Neural crest cell (in vitro differentiated cells): Measurements from ENCODE around the gene FRMD8. TPM values are rescaled to one million over a fixed set of nuclear protein-coding genes. Genes with fewer than 3 reads are reported as not detected.

Source experiments
- DNase-seq: peaks from one replicate; pipeline ENCODE4 v3.0.0; 2021; ENCODE audit warnings: low read depth, mixed read lengths, low spot score
- H3K27ac Mint-ChIP-seq: one replicate; pipeline ENCODE4 v1.8.0; 2021; ENCODE audit warnings: mild to moderate bottlenecking, mixed read lengths; ENCODE audit not compliant: unreplicated experiment
- H3K27me3 Mint-ChIP-seq: 2 replicates; pipeline ENCODE4 v1.8.0; 2021; ENCODE audit warnings: low read depth, mild to moderate bottlenecking, mixed read lengths
- H3K36me3 Mint-ChIP-seq: 2 replicates; pipeline ENCODE4 v1.8.0; 2021; ENCODE audit warnings: low read depth, mild to moderate bottlenecking, mixed read lengths
- H3K4me1 Mint-ChIP-seq: 2 replicates; pipeline ENCODE4 v1.8.0; 2021; ENCODE audit warnings: mixed read lengths
- H3K4me3 Mint-ChIP-seq: one replicate; pipeline ENCODE4 v1.8.0; 2021; ENCODE audit warnings: mild to moderate bottlenecking, mixed read lengths
- H3K9me3 Mint-ChIP-seq: 2 replicates; pipeline ENCODE4 v1.8.0; 2021; ENCODE audit warnings: mixed read lengths
- total RNA-seq: library from RNA; stranded (reverse); gene quantifications from 2 replicates; pipeline ENCODE4 v1.2.1, GENCODE V29; 2021
- TF ChIP-seq, protein P1 (sequence below): fragments of 200-600 bp; sonication (generic); conservative IDR thresholded peaks from 2 replicates; pipeline ENCODE4 v1.5.0; 2021; ENCODE audit warnings: antibody characterized with exemption, mild to moderate bottlenecking

Gene FRMD8
- total RNA-seq, 1 donor from 2014 or later: 29.0 TPM

DNA sequence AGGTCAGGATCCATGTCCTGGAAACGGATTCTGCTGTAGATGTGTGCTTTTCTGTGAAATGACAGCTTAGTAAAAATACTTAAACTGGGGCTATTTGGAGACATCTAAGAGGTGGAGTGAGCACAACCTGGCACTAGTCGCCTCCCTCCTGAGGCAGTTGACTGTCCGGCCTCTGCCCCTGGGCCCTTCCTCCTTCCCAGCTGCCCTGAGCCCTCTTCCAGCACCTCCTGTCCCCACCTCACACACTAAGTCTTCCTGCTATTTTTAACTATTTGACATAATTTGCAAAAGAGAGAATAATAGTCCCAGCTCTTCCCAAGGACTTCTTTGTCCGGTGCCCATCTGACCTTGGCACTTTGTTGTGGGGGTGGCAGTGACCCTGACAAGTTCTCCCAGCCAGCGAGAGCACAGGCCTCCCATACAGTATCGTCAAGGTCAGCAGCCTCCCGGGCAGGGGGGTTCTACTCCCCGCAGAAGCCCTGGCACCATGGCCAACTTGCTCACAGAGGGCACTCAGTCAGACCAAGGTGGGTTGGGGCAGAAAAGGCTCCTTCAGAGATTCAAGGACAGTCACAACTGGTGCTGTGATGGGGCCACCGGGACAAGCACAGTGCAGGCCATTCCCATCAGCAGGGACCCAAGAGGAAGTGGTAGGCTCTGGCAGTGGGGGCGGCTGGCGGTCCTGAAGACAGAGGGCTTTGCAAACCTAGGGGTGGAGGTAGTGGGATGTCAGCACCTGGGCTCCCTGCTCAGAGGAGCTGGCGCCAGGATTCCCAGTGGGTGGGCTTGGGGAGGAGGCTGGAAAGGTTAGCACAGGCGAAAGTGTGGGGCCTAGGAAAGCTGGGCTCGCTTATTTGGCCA, 30.6 kb downstream of the FRMD8 start:
- H3K27ac Mint-ChIP-seq: no peak overlapping the region
- no peaks in the 10 kb centered on the region for H3K36me3 Mint-ChIP-seq
- no peak for DNase-seq
- peaks cover 8% of the 10 kb centered on the region for H3K27me3 Mint-ChIP-seq
- H3K9me3 Mint-ChIP-seq: no peaks in the 10 kb centered on the region
- peaks cover 74% of the 10 kb centered on the region for H3K4me1 Mint-ChIP-seq
- TF ChIP-seq, protein P1, sequence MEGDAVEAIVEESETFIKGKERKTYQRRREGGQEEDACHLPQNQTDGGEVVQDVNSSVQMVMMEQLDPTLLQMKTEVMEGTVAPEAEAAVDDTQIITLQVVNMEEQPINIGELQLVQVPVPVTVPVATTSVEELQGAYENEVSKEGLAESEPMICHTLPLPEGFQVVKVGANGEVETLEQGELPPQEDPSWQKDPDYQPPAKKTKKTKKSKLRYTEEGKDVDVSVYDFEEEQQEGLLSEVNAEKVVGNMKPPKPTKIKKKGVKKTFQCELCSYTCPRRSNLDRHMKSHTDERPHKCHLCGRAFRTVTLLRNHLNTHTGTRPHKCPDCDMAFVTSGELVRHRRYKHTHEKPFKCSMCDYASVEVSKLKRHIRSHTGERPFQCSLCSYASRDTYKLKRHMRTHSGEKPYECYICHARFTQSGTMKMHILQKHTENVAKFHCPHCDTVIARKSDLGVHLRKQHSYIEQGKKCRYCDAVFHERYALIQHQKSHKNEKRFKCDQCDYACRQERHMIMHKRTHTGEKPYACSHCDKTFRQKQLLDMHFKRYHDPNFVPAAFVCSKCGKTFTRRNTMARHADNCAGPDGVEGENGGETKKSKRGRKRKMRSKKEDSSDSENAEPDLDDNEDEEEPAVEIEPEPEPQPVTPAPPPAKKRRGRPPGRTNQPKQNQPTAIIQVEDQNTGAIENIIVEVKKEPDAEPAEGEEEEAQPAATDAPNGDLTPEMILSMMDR: no peak
- peak overlapping the region; percentile 68 for H3K4me3 Mint-ChIP-seq

DNA sequence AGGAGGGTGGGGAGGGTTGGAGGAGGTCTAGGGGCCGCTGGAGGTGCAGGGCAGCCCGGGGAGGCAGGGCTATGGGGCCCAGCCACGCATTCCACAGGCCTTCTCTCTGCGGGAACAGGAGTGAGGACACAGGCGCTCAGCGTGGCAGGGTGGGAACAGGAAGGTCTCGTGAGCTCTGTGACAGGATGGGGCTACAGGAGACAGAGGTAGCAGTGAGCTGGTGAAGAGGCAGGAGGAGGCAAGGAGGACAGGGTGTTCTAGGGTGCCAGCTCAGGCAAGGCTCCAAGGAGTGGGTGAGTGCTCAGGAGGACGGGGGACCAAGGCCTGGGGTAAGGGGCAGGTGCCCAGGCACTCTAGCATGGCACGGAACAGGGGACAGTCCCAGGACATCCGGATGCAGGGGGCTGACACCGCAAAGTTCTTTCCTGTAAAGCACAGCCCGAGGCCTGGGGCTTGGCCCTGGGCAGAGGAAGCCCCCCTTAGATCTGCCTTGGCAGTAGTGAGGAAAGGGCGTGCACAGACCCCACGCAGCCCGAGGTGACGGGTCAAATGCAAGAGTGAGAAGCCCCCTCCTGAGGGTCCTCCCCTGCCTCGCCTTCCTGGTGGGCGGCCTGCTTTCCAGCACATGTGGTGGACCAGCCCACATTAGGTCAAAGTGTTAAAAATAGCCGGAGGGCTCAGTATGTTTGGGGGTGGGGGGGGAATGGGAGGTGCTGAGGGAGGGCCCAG, 31.4 kb downstream of the FRMD8 start:
- DNase-seq: no peak
- peaks cover 78% of the 10 kb centered on the region for H3K4me1 Mint-ChIP-seq
- H3K27me3 Mint-ChIP-seq: peaks cover 12% of the 10 kb centered on the region
- no peaks in the 10 kb centered on the region for H3K9me3 Mint-ChIP-seq
- peak overlapping the region; percentile 68 for H3K4me3 Mint-ChIP-seq
- TF ChIP-seq, protein P1: no peak
- no peaks in the 10 kb centered on the region for H3K36me3 Mint-ChIP-seq
- H3K27ac Mint-ChIP-seq: no peak overlapping the region

DNA sequence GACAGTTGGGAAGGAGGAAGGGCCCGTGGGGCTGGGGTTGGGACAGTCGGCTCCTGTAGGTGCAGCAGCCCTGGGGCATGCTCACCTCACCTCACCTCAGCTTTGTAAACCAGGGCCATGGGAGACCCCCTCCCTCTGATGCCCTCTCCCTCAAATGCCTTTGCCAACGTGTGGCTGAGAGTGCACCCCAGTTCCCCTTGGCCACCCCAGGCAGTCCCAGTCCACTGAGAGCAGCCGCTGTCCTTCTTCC, 31.9 kb downstream of the FRMD8 start:
- Mint-ChIP-seq H3K27ac (peak overlapping the region; percentile 97), H3K4me1 (peaks cover 78% of the 10 kb centered on the region), H3K36me3 (no peaks in the 10 kb centered on the region), H3K27me3 (peaks cover 13% of the 10 kb centered on the region), H3K9me3 (no peaks in the 10 kb centered on the region), H3K4me3 (peak overlapping the region; percentile 82)
- no peak for DNase-seq
- TF ChIP-seq, protein P1: no peak

DNA sequence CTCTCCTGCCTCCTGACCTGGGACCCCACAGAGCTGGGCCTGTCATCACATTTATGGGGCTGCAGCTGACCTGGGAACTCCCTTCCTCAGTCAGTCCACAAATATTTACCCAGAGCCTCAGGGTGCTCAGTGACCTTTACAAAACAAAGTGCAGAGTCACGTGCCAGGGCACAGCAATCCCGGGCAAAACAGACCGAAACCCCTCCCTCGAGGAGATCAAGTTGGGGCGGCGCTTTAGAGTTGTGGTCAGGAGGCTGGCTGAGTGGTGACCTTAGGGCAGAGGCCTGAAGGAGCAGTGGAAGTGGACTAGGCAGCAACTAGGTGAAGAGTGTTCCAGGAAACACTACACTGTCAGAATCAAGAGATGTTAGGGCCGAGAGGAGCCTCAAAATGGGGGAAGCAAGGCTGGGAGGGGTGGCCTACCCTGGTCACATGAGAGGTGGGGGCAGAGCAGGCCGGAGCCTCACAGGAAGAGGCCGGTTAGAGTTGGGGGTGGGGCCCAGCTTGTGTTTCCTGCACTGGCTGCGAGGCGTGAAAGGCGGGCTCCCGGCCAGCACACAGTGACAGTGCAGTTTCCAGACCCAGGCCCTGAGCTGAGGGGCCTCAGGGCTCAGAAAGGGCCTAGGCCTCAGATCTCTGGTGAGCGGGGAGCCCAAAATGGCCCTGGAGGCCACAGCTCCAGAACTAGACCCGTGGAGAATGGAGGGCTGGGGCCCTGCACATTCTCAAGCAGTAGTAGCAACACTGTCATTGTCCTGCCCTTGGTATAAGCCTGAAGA, 32.4 kb downstream of the FRMD8 start:
- H3K36me3 Mint-ChIP-seq: no peaks in the 10 kb centered on the region
- H3K4me1 Mint-ChIP-seq: peaks cover 82% of the 10 kb centered on the region
- no peaks in the 10 kb centered on the region for H3K9me3 Mint-ChIP-seq
- DNase-seq: peak; percentile 77
- peaks cover 16% of the 10 kb centered on the region for H3K27me3 Mint-ChIP-seq
- H3K27ac Mint-ChIP-seq: peak overlapping the region; percentile 97
- peak overlapping the region; percentile 82 for H3K4me3 Mint-ChIP-seq
- TF ChIP-seq, protein P1: no peak

DNA sequence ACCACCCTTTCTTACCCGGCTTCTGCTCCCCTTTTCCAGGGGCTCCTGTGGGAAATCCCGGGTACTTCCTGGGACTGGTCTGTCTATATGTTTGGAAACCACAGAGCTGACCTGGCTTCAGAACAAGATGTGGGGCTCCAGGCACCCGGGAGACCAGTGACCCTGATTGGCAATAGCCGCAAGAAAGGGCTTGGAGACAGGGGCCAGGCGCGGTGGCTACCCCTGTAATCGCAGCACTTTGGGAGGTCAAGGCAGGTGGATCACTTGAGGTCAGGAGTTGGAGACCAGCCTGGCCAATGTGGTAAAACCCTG, 33.0 kb downstream of the FRMD8 start:
- Mint-ChIP-seq H3K36me3 (no peaks in the 10 kb centered on the region), H3K4me3 (peak overlapping the region; percentile 82), H3K27ac (peak overlapping the region; percentile 97), H3K9me3 (no peaks in the 10 kb centered on the region), H3K27me3 (peaks cover 19% of the 10 kb centered on the region), H3K4me1 (peaks cover 87% of the 10 kb centered on the region)
- TF ChIP-seq, protein P1: no peak
- no peak for DNase-seq
